Ascending aorta (tissue), 2 donors: ENCODE measurements around the gene RPL23. TPM values are rescaled to one million over a fixed set of nuclear protein-coding genes. Genes with fewer than 3 reads are reported as not detected.

Experiments used
- DNase-seq, 2 donors: peaks; one replicate each; pipeline ENCODE4 v3.0.0-alpha.2; 2019; ENCODE audit warnings: low spot score in 2 of 2
- H3K27ac ChIP-seq, 2 donors: fragments of 200-600 bp; sonication (generic); one replicate each; pipeline ENCODE4 v1.5.1; 2016 to 2017; ENCODE audit warnings: mild to moderate bottlenecking in 1 of 2
- H3K27me3 ChIP-seq: fragments of 200-600 bp; sonication (generic); one replicate; pipeline ENCODE4 v1.5.1; 2017
- H3K36me3 ChIP-seq, 2 donors: fragments of 200-600 bp; sonication (generic); one replicate each; pipeline ENCODE4 v1.5.1; 2016
- H3K4me1 ChIP-seq, 2 donors: fragments of 200-600 bp; sonication (generic); one replicate each; pipeline ENCODE4 v1.5.1; 2016 to 2017; ENCODE audit warnings: mild to moderate bottlenecking in 1 of 2
- H3K4me3 ChIP-seq, 2 donors: fragments of 200-600 bp; sonication (generic); one replicate each; pipeline ENCODE4 v1.5.1; 2016 to 2017; ENCODE audit warnings: mild to moderate bottlenecking in 1 of 2
- H3K9me3 ChIP-seq, 2 donors: fragments of 200-600 bp; sonication (generic); one replicate each; pipeline ENCODE4 v1.5.1; 2016
- intact Hi-C: fragments of 100-400 bp; cut with DNase I; formaldehyde crosslinking; loops from one replicate; pipeline ENCODE4 v1.15.1; 2023
- total RNA-seq: library from RNA; depleted of rRNA; stranded (reverse); fragments of >200 nt; gene quantifications from one replicate; pipeline ENCODE4 v1.1.0, GENCODE V29; 2016
- TF ChIP-seq, protein P1 (sequence below), 3 experiments: fragments of 200-600 bp in 2 of 3; fragments of 450-650 bp in 1 of 3; sonication (generic) in 2 of 3; IDR thresholded peaks; one replicate each; pipeline ENCODE4 v1.5.1; 2016 to 2019; ENCODE audit warnings: antibody characterized with exemption in 3 of 3, mild to moderate bottlenecking in 1 of 3, moderate library complexity in 1 of 3

The RPL23 gene
- total RNA-seq, 1 donor from 2014 or later, result 1,091 TPM

DNA sequence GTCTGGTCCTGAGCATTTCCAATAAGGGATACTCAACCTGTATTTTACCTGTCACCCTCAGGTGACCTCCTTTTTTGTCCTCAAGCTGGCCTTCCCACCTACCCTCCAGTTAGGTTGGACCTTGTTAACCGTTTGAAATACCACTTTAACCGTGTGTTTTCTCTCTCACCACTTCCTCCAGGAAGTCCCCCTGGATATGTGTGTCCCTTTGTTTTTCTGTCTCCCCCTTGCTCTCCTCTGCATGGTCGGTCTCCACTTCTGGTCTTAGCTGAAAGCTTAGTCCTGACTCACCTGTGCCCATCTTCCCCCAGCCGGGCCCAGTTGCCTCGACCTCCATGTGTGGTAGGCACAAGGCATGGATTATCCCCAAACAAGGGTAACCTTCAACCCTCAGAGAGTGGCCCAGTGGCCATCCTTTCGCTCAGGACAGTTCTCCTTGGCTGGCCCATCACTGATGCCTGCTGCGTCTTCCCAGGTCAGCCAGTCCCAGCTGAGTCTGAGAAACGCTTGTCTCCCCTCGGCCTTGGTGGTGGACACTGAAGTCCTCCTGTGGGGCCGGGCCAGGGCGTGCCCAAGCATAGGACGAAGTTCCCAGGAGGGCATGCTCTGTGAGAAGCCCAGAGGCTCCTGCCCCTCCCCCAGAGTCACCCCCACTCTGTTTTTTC lies 36.4 kb upstream of the RPL23 start:
- Histone ChIP-seq H3K36me3 (peaks cover 50 to 71% of the 10 kb centered on the region in 2 donors), H3K4me1 (peaks cover 12 to 48% of the 10 kb centered on the region in 2 donors), H3K27ac (peak overlapping the region; percentile 4 to 21), H3K9me3 (no peaks in the 10 kb centered on the region), H3K27me3 (no peaks in the 10 kb centered on the region), H3K4me3 (no peak overlapping the region)
- intact Hi-C loops, result no loop called here
- TF ChIP-seq, protein P1, sequence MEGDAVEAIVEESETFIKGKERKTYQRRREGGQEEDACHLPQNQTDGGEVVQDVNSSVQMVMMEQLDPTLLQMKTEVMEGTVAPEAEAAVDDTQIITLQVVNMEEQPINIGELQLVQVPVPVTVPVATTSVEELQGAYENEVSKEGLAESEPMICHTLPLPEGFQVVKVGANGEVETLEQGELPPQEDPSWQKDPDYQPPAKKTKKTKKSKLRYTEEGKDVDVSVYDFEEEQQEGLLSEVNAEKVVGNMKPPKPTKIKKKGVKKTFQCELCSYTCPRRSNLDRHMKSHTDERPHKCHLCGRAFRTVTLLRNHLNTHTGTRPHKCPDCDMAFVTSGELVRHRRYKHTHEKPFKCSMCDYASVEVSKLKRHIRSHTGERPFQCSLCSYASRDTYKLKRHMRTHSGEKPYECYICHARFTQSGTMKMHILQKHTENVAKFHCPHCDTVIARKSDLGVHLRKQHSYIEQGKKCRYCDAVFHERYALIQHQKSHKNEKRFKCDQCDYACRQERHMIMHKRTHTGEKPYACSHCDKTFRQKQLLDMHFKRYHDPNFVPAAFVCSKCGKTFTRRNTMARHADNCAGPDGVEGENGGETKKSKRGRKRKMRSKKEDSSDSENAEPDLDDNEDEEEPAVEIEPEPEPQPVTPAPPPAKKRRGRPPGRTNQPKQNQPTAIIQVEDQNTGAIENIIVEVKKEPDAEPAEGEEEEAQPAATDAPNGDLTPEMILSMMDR (IDR thresholded peaks at IDR 0.05), result no peak
- DNase-seq, result no peak

DNA sequence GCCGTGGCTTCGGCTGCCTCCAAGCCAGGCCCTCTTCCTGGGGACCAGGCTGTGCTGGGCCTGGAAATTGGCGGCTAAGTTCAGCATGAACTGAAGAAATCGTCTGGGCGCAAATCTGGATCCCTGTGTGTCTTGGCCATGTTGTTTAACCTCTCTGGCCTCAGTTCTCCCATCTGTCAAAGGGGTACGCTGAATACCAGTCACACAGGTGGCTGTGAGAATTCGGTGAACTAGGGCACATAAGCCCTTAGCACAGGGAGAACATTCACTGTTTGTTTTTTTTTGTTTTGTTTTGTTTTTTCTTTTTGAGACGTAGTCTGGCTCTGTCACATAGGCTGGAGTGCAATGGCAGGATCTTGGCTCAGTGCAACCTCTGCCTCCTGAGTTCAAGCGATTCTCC lies 35.3 kb upstream of the RPL23 start:
- TF ChIP-seq, protein P1 (IDR thresholded peaks at IDR 0.05), result no peak
- Histone ChIP-seq H3K4me1 (peaks cover 11 to 56% of the 10 kb centered on the region in 2 donors), H3K9me3 (no peaks in the 10 kb centered on the region), H3K4me3 (no peak overlapping the region), H3K36me3 (peaks cover 51 to 70% of the 10 kb centered on the region in 2 donors), H3K27me3 (no peaks in the 10 kb centered on the region), H3K27ac (no peak overlapping the region)
- intact Hi-C loops, result no loop called here
- no peak for DNase-seq

DNA sequence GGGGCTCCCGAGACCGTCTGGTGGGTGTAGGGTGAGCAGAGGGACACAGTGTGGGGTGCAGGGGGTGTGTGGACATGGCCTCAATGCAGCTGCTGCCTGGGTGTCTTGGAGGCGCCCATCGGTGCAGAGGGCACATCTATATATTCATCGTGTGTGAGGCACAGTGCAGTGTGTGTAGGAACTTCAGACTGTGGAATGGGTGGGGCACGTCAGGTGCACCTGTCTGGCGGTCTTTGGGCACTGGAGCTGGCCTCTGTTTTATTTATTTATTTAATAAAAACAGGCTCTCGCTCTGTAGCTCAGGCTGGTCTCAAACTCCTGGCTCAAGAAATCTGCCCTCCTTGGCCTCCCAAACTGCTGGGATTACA lies 33.1 kb upstream of the RPL23 start:
- H3K4me1 ChIP-seq, result peaks cover 24 to 65% of the 10 kb centered on the region in 2 donors

DNA sequence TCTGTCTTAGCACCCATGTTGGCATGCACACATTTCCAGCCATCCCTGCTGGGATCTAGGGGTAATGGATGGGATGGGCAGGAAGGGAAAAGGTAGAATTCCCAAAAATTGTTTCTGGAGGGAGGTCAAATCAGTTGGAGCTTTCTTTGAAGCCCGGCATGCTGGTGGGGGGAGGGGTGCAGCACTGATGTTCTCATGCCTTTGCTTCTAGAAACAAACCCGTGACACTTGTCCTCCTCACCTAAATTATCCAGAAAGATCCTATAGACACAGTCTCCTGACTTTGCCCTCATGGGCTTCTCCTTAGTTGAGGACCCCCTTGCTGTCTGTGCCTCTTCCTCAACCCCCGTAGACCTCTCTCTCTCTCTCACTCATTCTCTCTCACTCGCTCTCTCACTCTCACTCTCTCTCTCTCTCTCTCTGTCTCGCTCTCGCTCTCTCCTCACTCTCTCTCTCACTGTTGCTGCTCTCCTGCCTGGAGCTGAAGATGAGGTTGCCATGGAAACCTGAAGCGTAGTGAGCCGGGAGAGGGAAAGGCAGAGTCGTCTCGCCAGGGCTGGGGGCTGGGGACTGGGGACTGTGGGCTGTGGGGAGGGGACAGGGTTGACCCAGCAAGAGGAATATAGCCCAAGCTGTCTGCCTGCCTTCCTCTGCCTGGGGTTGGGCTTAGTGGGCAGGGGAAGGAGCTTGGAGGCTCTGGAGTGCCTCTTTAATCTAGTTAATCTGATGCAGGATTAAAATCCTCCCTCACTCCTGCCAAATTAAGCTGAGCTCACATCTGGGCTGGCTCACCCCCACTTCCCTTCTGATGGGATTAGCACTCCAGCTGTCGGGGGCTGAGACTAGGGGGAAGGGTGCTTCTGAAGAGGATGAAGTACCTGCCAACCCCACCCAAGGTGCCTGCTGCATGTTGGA lies 32.5 kb upstream of the RPL23 start:
- H3K4me1 ChIP-seq, result peaks cover 29 to 71% of the 10 kb centered on the region in 2 donors
- H3K27me3 ChIP-seq, result no peaks in the 10 kb centered on the region
- intact Hi-C loops, result no loop called here
- no peak for DNase-seq
- H3K36me3 ChIP-seq, result peaks cover 28 to 47% of the 10 kb centered on the region in 2 donors
- H3K4me3 ChIP-seq, result no peak overlapping the region
- H3K9me3 ChIP-seq, result no peaks in the 10 kb centered on the region
- H3K27ac ChIP-seq, result peak overlapping the region; percentile 8 to 57
- TF ChIP-seq, protein P1 (IDR thresholded peaks at IDR 0.05), result no peak

More for the DNA sequence above, 33.1 kb upstream of the RPL23 start:
- TF ChIP-seq, protein P1 (IDR thresholded peaks at IDR 0.05), result no peak
- no peak for DNase-seq
- peaks cover 35 to 54% of the 10 kb centered on the region in 2 donors for H3K36me3 ChIP-seq
- H3K27me3 ChIP-seq, result no peaks in the 10 kb centered on the region
- H3K4me3 ChIP-seq, result no peak overlapping the region
- H3K27ac ChIP-seq, result peak overlapping the region in 1 of 2 donors; percentile 57
- intact Hi-C loops, result no loop called here
- no peaks in the 10 kb centered on the region for H3K9me3 ChIP-seq

DNA sequence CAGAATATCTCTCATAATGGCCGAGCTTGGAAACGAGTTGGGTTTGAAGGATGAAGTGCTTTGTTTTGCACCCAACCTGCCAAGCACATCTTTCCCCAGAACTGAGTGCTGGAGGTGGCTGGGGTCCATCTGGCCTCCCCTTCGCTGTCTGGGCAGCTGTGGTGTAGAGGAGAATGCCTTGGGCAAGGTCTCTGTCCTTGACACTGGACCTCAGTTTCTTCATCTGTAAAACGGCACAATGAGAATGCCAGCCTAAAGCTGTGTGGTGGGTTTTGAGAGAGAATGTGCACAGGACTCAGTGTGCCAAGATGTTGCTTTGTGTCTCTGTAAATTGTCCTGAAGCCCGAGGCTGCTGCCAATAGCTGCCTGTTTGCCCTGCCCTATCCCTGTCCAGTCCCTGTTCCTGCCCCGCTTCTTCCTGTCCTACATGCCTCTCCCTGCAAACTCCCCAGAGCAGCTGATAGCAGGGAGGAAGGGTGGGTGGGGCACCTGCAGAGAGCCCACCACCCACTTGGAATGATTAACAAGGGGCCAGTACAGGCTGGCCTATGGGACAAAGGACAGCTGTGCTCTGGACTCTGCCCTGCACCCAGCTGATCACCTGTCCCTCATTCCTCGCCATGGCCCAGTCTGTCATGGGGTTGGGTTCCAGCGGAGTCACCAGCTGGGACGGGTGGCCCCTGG lies 31.7 kb upstream of the RPL23 start:
- Histone ChIP-seq H3K27ac (peak overlapping the region; percentile 8 to 57), H3K27me3 (no peaks in the 10 kb centered on the region), H3K36me3 (peaks cover 20 to 44% of the 10 kb centered on the region in 2 donors), H3K4me1 (peaks cover 31 to 79% of the 10 kb centered on the region in 2 donors), H3K9me3 (no peaks in the 10 kb centered on the region), H3K4me3 (peak overlapping the region in 1 of 2 donors; percentile 22)
- TF ChIP-seq, protein P1 (IDR thresholded peaks at IDR 0.05), result no peak
- DNase-seq, result no peak
- intact Hi-C loops, result no loop called here
